GM23338 (cell line): Measurements from ENCODE around the gene ZG16B.

Experiments
- CREB1 ChIP-seq: fragments of 250-450 bp; sonication (Bioruptor Pico); IDR thresholded peaks from 2 replicates; pipeline ENCODE4 v1.5.0; 2020; ENCODE audit warnings: low read depth, mild to moderate bottlenecking, moderate library complexity
- CTCF ChIP-seq, 2 experiments: fragments of 200-600 bp in 1 of 2; sonication (generic) in 1 of 2; conservative IDR thresholded peaks; 2 replicates each; pipeline versions ENCODE4 v1.5.1 to v1.6.1; 2016 to 2017; ENCODE audit warnings: antibody characterized with exemption in 2 of 2, low read depth in 2 of 2, mild to moderate bottlenecking in 2 of 2, moderate library complexity in 1 of 2
- EZH2 ChIP-seq: fragments of 200-600 bp; sonication (generic); IDR thresholded peaks from one replicate; pipeline ENCODE4 v1.8.0; 2017; ENCODE audit warnings: antibody characterized with exemption, mild to moderate bottlenecking, low read depth; ENCODE audit not compliant: unreplicated experiment
- EZH2phosphoT487 ChIP-seq: fragments of 200-600 bp; sonication (generic); IDR thresholded peaks from one replicate; pipeline ENCODE4 v1.8.1; 2018; ENCODE audit warnings: antibody characterized with exemption; ENCODE audit not compliant: unreplicated experiment
- JUNB ChIP-seq: IDR thresholded peaks from one replicate; pipeline ENCODE4 v1.6.1; 2016; ENCODE audit warnings: antibody characterized with exemption; ENCODE audit not compliant: unreplicated experiment
- NANOG ChIP-seq: IDR thresholded peaks from 2 replicates; pipeline ENCODE4 v1.6.1; 2016; ENCODE audit warnings: antibody characterized with exemption, borderline replicate concordance
- POLR2AphosphoS5 ChIP-seq: IDR thresholded peaks from 2 replicates; pipeline ENCODE4 v1.6.1; 2016; ENCODE audit warnings: antibody characterized with exemption, low read depth
- REST ChIP-seq: IDR thresholded peaks from one replicate; pipeline ENCODE4 v1.6.1; 2018; ENCODE audit warnings: antibody characterized with exemption; ENCODE audit not compliant: unreplicated experiment
- STAT1 ChIP-seq: IDR thresholded peaks from one replicate; pipeline ENCODE4 v1.6.1; 2016; ENCODE audit warnings: antibody characterized with exemption; ENCODE audit not compliant: unreplicated experiment
- ZNF462 ChIP-seq: fragments of 250-450 bp; sonication (Bioruptor Pico); IDR thresholded peaks from 2 replicates; pipeline ENCODE4 v1.5.0; 2020; ENCODE audit warnings: mild to moderate bottlenecking, moderate library complexity
- TF ChIP-seq, protein P1 (sequence below): IDR thresholded peaks from 2 replicates; pipeline ENCODE4 v1.6.1; 2016; ENCODE audit warnings: antibody characterized with exemption

DNA sequence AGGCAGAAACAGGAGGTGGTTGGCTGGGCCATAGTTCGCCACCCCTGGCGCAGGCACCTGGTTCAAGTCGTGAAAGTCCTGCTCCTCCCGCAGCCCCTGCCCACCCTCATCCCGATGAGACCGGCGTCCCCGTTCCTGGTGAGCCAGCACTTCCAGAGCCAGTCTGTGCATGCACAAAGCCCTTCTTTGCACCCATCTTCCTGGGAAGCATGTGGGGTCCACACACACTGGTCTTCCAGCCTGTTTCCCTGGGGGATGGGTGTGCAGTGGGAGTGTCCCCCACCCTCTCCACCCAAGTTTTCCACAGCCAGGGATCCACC, 1.6 kb upstream of the ZG16B start:
- TF ChIP-seq CTCF (conservative IDR thresholded peaks at IDR 0.05; ENCODE audit: low read depth in 2 of 2), result no peak
- TF ChIP-seq REST, result no peak
- no peak for TF ChIP-seq EZH2
- TF ChIP-seq NANOG, result no peak
- no peak for TF ChIP-seq POLR2AphosphoS5
- no peak for TF ChIP-seq STAT1
- no peak for TF ChIP-seq EZH2phosphoT487
- no peak for TF ChIP-seq ZNF462 (CRISPR knock-in tag)
- no peak for TF ChIP-seq JUNB
- TF ChIP-seq, protein P1, sequence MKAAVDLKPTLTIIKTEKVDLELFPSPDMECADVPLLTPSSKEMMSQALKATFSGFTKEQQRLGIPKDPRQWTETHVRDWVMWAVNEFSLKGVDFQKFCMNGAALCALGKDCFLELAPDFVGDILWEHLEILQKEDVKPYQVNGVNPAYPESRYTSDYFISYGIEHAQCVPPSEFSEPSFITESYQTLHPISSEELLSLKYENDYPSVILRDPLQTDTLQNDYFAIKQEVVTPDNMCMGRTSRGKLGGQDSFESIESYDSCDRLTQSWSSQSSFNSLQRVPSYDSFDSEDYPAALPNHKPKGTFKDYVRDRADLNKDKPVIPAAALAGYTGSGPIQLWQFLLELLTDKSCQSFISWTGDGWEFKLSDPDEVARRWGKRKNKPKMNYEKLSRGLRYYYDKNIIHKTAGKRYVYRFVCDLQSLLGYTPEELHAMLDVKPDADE, result no peak
- TF ChIP-seq CREB1, result no peak
